Renal cortical epithelial cell (primary cell): ENCODE results near the gene C5orf24. TPM values are rescaled to one million over a fixed set of nuclear protein-coding genes. Genes with fewer than 3 reads are reported as not detected.

Experiments used
- DNase-seq: peaks from one replicate; pipeline ENCODE4 v3.0.0-alpha.2; 2011; ENCODE audit warnings: low read depth
- total RNA-seq: library from RNA; depleted of rRNA; stranded (reverse); fragments of >200 nt; gene quantifications from 2 replicates; pipeline ENCODE4 v1.2.3, GENCODE V29; 2014

The C5orf24 gene
- total RNA-seq, 1 donor from 2014 or later, result 124 TPM

DNA sequence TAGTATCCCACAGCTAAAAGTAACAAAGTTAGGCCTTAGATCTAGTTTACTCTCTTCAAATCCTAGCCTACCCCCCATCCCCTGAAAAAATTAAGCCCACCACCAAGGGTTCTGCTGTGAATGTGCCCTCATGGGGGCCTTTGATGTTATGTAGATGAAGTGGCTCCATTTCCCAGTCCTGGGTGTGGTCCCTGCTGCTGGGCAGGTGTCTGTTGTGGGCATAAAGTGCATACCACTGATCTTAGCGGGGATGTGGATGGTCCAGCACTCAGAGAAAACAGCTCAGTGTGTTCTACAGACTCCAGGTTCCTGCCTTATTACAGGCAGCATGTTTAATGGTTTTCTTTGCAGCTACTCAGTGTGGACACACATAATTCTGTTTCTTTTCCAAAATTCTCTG is 61.0 kb downstream of the C5orf24 start:
- no peak for DNase-seq

Other genes with a start within 250 kb of the C5orf24 start
- gene SAR1B, start 213.1 kb upstream of the C5orf24 start, total RNA-seq, result 55.9 and 104 TPM in 2 replicates
- 25.7 and 47.5 TPM in 2 replicates for gene SEC24A, start 197.2 kb upstream of the C5orf24 start, total RNA-seq
- gene CAMLG, start 107.4 kb upstream of the C5orf24 start, total RNA-seq, result 27.8 and 34.9 TPM in 2 replicates
- gene DDX46, start 87.2 kb upstream of the C5orf24 start, total RNA-seq, result 12.7 and 39.0 TPM in 2 replicates
- 55.0 and 64.3 TPM in 2 replicates for gene TXNDC15, start 28.4 kb downstream of the C5orf24 start, total RNA-seq
- 8.2 and 9.0 TPM in 2 replicates for gene PCBD2, start 59.2 kb downstream of the C5orf24 start, total RNA-seq
- 0.10 TPM in 1 of 2 replicates, not detected in the other for gene CATSPER3, start 121.9 kb downstream of the C5orf24 start, total RNA-seq
- 0.55 and 1.4 TPM in 2 replicates for gene PITX1, start 188.3 kb downstream of the C5orf24 start, total RNA-seq